Right lung (tissue), 10 donors: Measurements from ENCODE around the gene PIK3R5. TPM values are rescaled to one million over a fixed set of nuclear protein-coding genes. Genes with fewer than 3 reads are reported as not detected.

Experiments used
- DNase-seq, 2 donors: peaks; one replicate each; pipeline ENCODE4 v3.0.0-alpha.2; 2013
- long read RNA-seq, 8 donors: transcript quantifications; one replicate each; lab custom pipeline, GENCODE V29; 2026
- polyA plus RNA-seq, 5 donors: library from polyadenylated mRNA; unstranded; fragments of 120-200 nt; gene quantifications; one replicate each; pipeline versions ENCODE4 v1.2.1 to v1.2.3, GENCODE V29; 2013; ENCODE audit warnings: inconsistent platforms in 1 of 5, low replicate concordance in 1 of 5; ENCODE audit not compliant: insufficient read length in 5 of 5, insufficient read depth in 1 of 5

PIK3R5 gene, protein sequence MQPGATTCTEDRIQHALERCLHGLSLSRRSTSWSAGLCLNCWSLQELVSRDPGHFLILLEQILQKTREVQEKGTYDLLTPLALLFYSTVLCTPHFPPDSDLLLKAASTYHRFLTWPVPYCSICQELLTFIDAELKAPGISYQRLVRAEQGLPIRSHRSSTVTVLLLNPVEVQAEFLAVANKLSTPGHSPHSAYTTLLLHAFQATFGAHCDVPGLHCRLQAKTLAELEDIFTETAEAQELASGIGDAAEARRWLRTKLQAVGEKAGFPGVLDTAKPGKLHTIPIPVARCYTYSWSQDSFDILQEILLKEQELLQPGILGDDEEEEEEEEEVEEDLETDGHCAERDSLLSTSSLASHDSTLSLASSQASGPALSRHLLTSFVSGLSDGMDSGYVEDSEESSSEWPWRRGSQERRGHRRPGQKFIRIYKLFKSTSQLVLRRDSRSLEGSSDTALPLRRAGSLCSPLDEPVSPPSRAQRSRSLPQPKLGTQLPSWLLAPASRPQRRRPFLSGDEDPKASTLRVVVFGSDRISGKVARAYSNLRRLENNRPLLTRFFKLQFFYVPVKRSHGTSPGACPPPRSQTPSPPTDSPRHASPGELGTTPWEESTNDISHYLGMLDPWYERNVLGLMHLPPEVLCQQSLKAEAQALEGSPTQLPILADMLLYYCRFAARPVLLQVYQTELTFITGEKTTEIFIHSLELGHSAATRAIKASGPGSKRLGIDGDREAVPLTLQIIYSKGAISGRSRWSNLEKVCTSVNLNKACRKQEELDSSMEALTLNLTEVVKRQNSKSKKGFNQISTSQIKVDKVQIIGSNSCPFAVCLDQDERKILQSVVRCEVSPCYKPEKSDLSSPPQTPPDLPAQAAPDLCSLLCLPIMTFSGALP
- polyA plus RNA-seq: 1 to 10 TPM; 1.4 to 2.4 (median 1.8) TPM
- long read RNA-seq, donor 1: 0 reads
- long read RNA-seq, donor 2: 0 reads
- long read RNA-seq, donor 3: 0 reads
- long read RNA-seq, donor 4: 0 reads
- long read RNA-seq, donor 5: 0 reads
- long read RNA-seq, donor 6: 0 reads
- long read RNA-seq, donor 7: 0 reads
- long read RNA-seq, donor 8: 0 reads

GRCh38 chr17:8965394-8966168 is at the start of gene PIK3R5:
Gene PIK3R5, minus strand, starts transcription at chr17:8965707. Its CDS starts 54,213 bp downstream, at chr17:8911494.
- DNase-seq: no peak

DNA sequence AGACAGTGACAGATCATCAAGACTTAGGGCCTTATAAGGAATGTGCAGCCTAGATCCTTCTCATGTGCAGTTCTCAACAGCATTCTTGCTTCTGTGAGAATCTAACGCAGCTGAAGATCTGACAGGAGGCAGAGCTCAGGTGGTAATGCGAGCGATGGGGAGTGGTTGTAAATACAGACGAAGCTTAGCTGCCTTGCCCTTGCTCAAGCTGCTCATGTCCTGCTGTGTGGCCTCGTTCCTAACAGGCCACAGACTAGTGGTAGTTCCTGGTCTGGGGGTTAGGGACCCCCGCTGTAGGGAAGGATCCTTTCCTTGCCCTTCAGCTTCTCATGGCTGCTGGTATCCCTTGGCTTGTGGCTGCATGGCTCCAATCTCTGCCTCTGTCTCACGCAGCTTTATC is 45.5 kb upstream of the PIK3R5 start:
- no peak for DNase-seq

DNA sequence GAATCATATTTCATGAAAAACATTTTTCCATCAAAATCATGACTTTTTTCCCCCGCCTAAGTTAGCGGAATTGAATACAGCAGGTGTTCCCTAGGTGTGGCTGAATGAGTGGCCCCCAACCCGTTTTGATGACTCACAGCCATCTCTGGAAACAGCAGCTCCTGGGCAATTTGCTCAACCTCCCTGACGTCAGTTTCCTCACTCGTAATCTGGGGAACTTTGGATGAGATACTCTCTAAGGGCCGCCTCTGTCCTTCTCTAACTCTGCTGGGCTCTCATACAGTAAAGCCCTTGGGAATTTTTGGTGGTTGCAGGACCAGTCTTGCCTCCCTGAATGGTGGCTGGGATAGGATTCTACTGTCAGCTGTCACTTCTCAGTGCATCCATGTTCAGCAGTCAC is 44.2 kb upstream of the PIK3R5 start:
- no peak for DNase-seq

DNA sequence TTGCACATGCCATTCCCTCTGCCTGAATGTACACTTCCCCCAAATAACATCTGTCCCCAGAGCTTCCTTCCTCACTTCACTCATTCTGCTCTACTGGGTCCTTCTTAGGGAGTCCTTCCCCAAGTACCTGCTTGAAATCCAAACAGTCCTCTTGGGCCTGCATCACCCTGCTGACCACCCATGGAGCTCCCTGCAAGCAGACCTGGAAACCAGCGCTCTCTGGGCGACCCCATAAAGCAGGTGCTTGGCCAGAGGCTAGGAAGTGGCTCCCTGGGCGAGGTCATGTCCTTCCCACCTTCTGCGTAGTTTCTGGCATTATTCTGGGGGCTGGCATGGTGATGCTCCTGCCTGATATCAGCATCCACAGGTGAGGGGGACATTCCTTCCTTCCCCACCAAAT is 43.6 kb upstream of the PIK3R5 start:
- no peak for DNase-seq

DNA sequence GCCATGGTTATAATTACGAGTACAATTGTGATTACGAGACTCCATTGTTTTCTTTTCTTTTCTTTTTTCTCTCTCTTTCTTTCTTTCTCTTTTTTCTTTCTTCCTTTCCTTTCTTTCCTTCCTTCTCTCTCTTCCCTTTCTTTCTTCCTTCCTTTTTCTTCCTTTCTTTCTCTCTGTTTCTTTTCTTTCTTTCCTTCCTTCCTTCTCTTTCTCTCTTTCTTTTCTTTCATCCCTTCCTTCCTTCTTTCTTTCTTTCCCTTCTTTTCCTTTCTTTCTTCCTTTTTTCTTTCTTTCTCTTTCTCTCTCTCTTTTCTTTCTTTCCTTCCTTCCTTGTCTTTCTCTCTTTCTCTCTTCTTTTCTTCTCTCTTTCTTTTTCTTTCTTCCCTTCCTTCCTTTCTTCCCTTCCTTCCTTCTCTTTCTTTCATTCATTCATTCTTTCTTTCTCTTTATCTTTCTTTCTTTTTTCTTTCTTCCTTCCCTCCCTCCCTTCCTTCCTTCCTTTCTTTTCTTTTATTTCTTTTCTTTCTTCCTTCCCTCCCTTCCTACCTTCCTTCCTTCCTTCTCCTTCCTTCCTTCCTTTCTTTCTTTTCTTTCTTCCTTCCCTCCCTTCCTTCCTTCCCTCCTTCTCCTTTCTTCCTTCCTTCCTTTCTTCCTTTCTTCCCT is 41.7 kb upstream of the PIK3R5 start:
- DNase-seq: no peak

- no peak for DNase-seq
Measured at GRCh38 chr17:9006175-9006767, 40.8 kb upstream of the PIK3R5 start.

DNA sequence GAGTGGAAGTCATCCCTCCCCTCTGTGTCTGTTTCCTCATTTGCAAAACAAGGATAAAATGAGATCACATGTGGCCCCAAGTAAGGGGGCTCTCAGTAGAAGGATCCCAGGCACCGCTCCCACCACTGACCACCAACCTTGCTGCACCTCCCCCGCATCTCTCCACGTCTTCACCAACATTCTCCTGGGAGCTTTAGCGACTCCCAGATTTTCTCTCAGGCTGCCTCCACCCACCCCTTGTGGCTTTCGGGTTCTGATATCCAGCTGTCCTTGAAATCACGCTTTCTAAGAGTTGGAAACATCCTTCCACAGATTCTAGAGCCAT is 39.4 kb upstream of the PIK3R5 start:
- no peak for DNase-seq

- DNase-seq: no peak
Measured at GRCh38 chr17:9004132-9004960, 38.8 kb upstream of the PIK3R5 start.

GRCh38 chr17:9003355-9004131 is 38.0 kb upstream of the PIK3R5 start:
- no peak for DNase-seq

- no peak for DNase-seq
Measured at GRCh38 chr17:9002606-9003354, 37.3 kb upstream of the PIK3R5 start.

GRCh38 chr17:9002227-9002605 is 36.7 kb upstream of the PIK3R5 start:
- no peak for DNase-seq

DNA sequence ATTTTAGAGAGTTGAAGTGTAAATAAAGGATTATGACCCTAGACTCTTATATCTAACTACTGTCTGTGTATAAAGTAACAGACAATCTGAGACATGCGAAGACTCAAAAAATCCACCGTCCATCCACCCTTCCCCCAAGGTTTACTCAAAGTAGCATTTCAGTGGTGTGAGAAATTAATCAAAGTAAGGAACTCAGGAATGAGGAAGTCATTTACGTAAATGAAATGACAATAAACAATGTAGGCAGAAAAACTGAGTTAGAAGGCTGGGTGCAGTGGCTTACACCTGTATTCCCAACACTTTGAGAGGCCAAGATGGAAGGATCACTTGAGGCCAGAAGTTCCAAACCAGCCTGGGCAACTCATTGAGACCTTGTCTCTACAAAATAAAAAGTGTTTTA is 36.1 kb upstream of the PIK3R5 start:
- no peak for DNase-seq

DNA sequence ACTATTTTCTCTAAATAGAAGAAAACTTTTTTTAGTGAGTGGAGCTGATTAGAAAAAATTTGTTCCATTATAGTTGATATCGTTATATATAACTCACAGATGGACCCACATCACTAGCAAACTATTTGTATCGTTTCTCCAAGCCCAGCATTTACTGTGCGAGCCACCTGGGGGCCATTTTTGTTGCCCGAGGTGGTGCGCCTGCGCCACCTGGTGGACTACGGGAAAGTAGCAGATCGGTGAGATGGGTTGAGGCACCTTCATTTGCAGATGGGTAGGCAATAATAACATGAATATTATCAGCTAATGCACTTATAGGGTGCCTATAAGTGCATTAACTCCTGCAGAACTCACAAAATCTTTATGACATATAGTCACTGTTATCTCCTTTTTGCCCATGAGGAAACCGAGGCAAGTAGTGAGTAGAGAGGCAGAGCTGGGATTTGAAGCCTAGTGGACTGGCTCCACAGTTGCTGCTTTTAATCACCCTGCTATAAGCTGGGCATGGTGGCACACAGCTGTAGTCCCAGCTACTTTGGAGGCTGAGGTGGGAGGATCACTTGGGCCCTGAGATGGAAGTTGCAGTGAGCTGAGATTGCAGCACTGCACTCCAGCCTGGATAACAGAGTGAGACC is 32.6 kb upstream of the PIK3R5 start:
- DNase-seq: no peak

GRCh38 chr17:8995711-8996110 is 30.2 kb upstream of the PIK3R5 start:
- no peak for DNase-seq

- no peak for DNase-seq
Measured at GRCh38 chr17:8994319-8994718, 28.8 kb upstream of the PIK3R5 start.

DNA sequence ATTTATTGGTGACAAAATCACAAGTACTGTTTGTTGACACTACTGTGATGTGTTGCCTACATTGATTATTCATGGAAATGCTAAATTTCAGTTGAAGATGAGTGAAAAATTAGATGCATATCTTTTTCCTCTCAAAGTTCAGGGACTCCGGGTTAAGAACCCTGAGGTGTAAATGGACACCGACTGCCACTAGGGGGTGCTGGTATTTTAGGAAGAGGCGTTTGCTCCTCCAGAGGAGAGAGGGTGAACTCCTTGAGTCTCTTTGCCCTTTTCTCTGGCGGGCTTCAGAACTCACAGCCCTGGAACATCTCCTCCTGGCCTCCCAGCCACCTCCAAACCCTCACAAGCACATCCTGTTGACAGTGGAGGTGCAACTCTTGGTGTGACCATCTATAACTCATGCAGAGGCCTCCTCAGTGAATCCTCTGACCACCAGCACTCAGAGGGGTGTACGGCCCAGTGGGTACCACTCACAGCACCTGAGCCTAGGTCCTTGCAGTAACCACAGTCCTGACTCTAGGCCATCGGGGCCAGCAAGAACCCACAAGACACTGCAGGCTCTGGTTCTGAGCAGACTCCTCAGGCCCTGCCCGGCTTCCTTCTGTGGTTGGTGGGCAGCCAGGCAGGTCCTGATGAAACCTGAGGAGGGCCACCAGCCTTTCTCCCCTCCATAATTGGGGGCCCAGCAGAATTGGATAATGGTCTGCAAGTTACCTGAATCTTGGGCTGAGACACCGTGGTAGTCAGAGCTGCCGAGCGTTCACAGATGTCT is 26.2 kb upstream of the PIK3R5 start:
- peak; percentile 23 to 52 for DNase-seq
